ENCODE results near the gene SRPRA. TPM values are rescaled to one million over a fixed set of nuclear protein-coding genes. Genes with fewer than 3 reads are reported as not detected.

Gene SRPRA
- total and polyA plus RNA-seq, 7 donors, result 7.8 to 66.5 (median 53.2) TPM

DNA sequence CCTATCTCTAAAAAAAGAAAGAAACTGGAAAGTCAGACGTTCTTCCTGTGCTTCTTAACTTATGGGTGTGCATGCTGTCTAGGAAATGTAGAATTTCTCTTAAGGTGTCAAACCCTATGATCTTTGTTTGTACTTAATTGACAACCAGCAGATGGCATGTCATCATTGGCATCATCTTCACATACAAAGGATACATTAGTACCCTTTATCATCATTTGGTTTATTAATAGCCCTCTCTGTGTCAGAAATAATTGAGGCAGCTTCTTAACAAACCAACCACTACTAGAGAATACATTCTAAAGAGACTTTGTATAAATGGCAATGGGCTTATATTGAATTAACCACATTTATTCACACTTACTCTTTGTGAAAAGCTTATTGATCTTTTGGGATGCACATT lies 13.9 kb downstream of the SRPRA start:
- intact Hi-C loops (cut with DNase I), result no loop called here
- DNase-seq, result no peak
- no peak overlapping the region for H3K4me3 ChIP-seq
- H3K27me3 ChIP-seq, result no peaks in the 10 kb centered on the region
- H3K27ac ChIP-seq, result no peak overlapping the region
- no peaks in the 10 kb centered on the region for H3K9me3 ChIP-seq
- no peaks in the 10 kb centered on the region for H3K4me1 ChIP-seq
- peaks cover 6 to 49% (median 7%) of the 10 kb centered on the region in 4 donors for H3K36me3 ChIP-seq
- TF ChIP-seq CTCF (IDR thresholded peaks at IDR 0.05) (no peak), POLR2AphosphoS5 (IDR thresholded peaks at IDR 0.05) (no peak), EP300 (IDR thresholded peaks at IDR 0.05) (no peak), POLR2A (IDR thresholded peaks at IDR 0.05) (no peak)
- 68 to 81% methylated on average over 1 of the region's 1 CpG for WGBS, 2 donors

- intact Hi-C loops (cut with DNase I), result no loop called here
- WGBS, 2 donors, result 96 to 99% methylated on average over 4 of the region's 4 CpGs
- peaks cover 6 to 49% (median 7%) of the 10 kb centered on the region in 4 donors for H3K36me3 ChIP-seq
Measured at GRCh38 chr11:126253265-126253664, 15.4 kb downstream of the SRPRA start.

DNA sequence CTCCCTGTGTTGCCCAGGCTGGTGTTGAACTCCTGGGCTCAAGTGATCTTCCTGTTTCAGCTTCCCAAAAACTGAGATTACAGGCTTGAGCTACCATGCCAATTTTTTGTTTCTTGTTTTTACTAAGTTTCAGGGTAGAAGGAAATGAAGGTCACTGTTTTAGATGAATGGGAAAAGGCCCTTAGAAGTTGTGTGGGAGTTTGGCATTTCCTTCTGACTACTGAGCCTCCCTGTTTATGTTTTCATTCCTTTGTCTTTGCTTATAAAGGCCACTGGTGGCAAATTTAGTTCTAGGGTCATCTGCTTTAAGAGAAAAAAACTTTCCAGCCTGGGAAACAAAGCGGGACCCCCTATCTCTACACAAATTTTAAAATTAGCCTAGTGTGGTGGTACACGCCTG lies 22.1 kb downstream of the SRPRA start:
- no peak overlapping the region for H3K27ac ChIP-seq

More at GRCh38 chr11:126253265-126253664, 15.4 kb downstream of the SRPRA start:
- Histone ChIP-seq H3K27me3 (no peaks in the 10 kb centered on the region), H3K27ac (no peak overlapping the region), H3K4me1 (no peaks in the 10 kb centered on the region), H3K4me3 (no peak overlapping the region), H3K9me3 (no peaks in the 10 kb centered on the region)
- no peak for DNase-seq
- no peak for TF ChIP-seq POLR2A (IDR thresholded peaks at IDR 0.05)
- TF ChIP-seq CTCF (IDR thresholded peaks at IDR 0.05), result no peak
- TF ChIP-seq POLR2AphosphoS5 (IDR thresholded peaks at IDR 0.05), result no peak
- no peak for TF ChIP-seq EP300 (IDR thresholded peaks at IDR 0.05)

GRCh38 chr11:126233391-126233790 lies 35.3 kb downstream of the SRPRA start:
- intact Hi-C loops (cut with DNase I), result no loop called here
- Histone ChIP-seq H3K27ac (no peak overlapping the region), H3K4me3 (no peak overlapping the region), H3K36me3 (peaks cover 3 to 27% (median 4%) of the 10 kb centered on the region in 4 donors), H3K4me1 (no peaks in the 10 kb centered on the region), H3K27me3 (no peaks in the 10 kb centered on the region), H3K9me3 (no peaks in the 10 kb centered on the region)
- TF ChIP-seq EP300 (IDR thresholded peaks at IDR 0.05) (no peak), POLR2A (IDR thresholded peaks at IDR 0.05) (no peak), POLR2AphosphoS5 (IDR thresholded peaks at IDR 0.05) (no peak), CTCF (IDR thresholded peaks at IDR 0.05) (no peak)
- 86 to 96% methylated on average over 4 of the region's 4 CpGs for WGBS, 2 donors
- no peak for DNase-seq

More for the DNA sequence above, 22.1 kb downstream of the SRPRA start:
- intact Hi-C loops (cut with DNase I), result no loop called here
- DNase-seq, result no peak
- peaks cover 0 to 50% (median 3%) of the 10 kb centered on the region in 4 donors for H3K36me3 ChIP-seq
- no peaks in the 10 kb centered on the region for H3K27me3 ChIP-seq
- no peaks in the 10 kb centered on the region for H3K9me3 ChIP-seq
- TF ChIP-seq EP300 (IDR thresholded peaks at IDR 0.05) (no peak), POLR2AphosphoS5 (IDR thresholded peaks at IDR 0.05) (no peak), POLR2A (IDR thresholded peaks at IDR 0.05) (no peak), CTCF (IDR thresholded peaks at IDR 0.05) (no peak)
- no peak overlapping the region for H3K4me3 ChIP-seq
- WGBS, 2 donors, result 91 to 92% methylated on average over 2 of the region's 2 CpGs
- H3K4me1 ChIP-seq, result no peaks in the 10 kb centered on the region

DNA sequence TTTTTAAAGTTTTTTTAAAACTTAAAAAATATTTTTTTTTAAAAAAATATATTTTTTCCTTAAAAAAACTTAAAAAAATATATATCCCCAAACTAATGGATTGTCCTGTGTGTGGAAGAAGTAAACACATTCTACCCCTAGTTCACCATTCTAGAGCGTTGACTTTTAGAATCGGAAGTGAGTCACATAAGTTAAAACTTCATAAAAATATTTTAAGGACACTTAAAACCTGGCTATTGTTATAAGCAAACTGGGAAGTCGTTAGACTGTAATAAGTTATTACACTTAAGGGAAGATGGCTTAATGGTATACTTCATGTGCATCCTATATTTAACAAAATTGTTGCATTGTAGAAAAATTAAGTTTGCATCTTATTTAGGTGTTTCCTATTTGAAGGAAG lies 36.0 kb downstream of the SRPRA start:
- no peak for TF ChIP-seq CTCF (IDR thresholded peaks at IDR 0.05)
- no peak for TF ChIP-seq POLR2A (IDR thresholded peaks at IDR 0.05)
- no peak for TF ChIP-seq EP300 (IDR thresholded peaks at IDR 0.05)
- no peak for TF ChIP-seq POLR2AphosphoS5 (IDR thresholded peaks at IDR 0.05)
- Histone ChIP-seq H3K36me3 (peaks cover 0 to 21% (median 0%) of the 10 kb centered on the region in 4 donors), H3K4me1 (no peaks in the 10 kb centered on the region), H3K4me3 (no peak overlapping the region), H3K9me3 (no peaks in the 10 kb centered on the region), H3K27ac (no peak overlapping the region), H3K27me3 (no peaks in the 10 kb centered on the region)
- 56 to 85% methylated on average over 3 of the region's 3 CpGs for WGBS, 2 donors
- intact Hi-C loops (cut with DNase I), result no loop called here
- no peak for DNase-seq

Data from sigmoid colon (tissue), 7 donors.